DOHH2 (cell line): ENCODE measurements around the gene C2CD3.

Experiments
- H3F3A ChIP-seq: fragments of 200-600 bp; sonication (generic), shearing (Covaris generic); 2 replicates; pipeline ENCODE4 v1.6.0; 2016; ENCODE audit warnings: antibody characterized with exemption, mild to moderate bottlenecking; ENCODE audit not compliant: control insufficient read depth, insufficient read depth
- H3K27ac ChIP-seq: fragments of 200-600 bp; sonication (generic); 2 replicates; pipeline ENCODE4 v1.5.1; 2014; ENCODE audit warnings: low read depth, mild to moderate bottlenecking, low read length, moderate library complexity
- H3K27me3 ChIP-seq: fragments of 200-600 bp; sonication (generic); 2 replicates; pipeline ENCODE4 v1.6.1; 2014; ENCODE audit warnings: mild to moderate bottlenecking, low read length, mixed read lengths; ENCODE audit not compliant: control insufficient read depth
- H3K36me3 ChIP-seq: fragments of 200-600 bp; sonication (generic); 2 replicates; pipeline ENCODE4 v1.6.1; 2014; ENCODE audit warnings: mild to moderate bottlenecking, low read length, moderate library complexity, mixed read lengths; ENCODE audit not compliant: control insufficient read depth
- H3K4me1 ChIP-seq: fragments of 200-600 bp; sonication (generic); 2 replicates; pipeline ENCODE4 v1.6.1; 2014; ENCODE audit warnings: mild to moderate bottlenecking, low read length, mixed read lengths; ENCODE audit not compliant: control insufficient read depth
- H3K4me2 ChIP-seq: fragments of 200-600 bp; sonication (generic); 2 replicates; pipeline ENCODE4 v1.6.0; 2014; ENCODE audit warnings: mild to moderate bottlenecking, low read length, moderate library complexity
- H3K4me3 ChIP-seq: fragments of 200-600 bp; sonication (generic); 2 replicates; pipeline ENCODE4 v1.5.1; 2014; ENCODE audit warnings: mild to moderate bottlenecking, low read length, mixed read lengths
- H3K79me2 ChIP-seq: fragments of 200-600 bp; sonication (generic); 2 replicates; pipeline ENCODE4 v1.6.1; 2014; ENCODE audit warnings: mild to moderate bottlenecking, low read length, mixed read lengths; ENCODE audit not compliant: control insufficient read depth
- H3K9me2 ChIP-seq: fragments of 200-600 bp; sonication (generic); replicated peaks from 2 replicates; pipeline ENCODE4 v1.6.1; 2014; ENCODE audit warnings: mild to moderate bottlenecking, low read length, mixed read lengths; ENCODE audit not compliant: control insufficient read depth
- H3K9me3 ChIP-seq: fragments of 200-600 bp; sonication (generic); 2 replicates; pipeline ENCODE4 v1.6.1; 2014; ENCODE audit warnings: antibody characterized with exemption, low read length, mixed read lengths; ENCODE audit not compliant: control insufficient read depth, insufficient read depth
- H4K20me1 ChIP-seq: fragments of 200-600 bp; sonication (generic); 2 replicates; pipeline ENCODE4 v1.6.0; 2014; ENCODE audit warnings: low read depth, mild to moderate bottlenecking, antibody characterized with exemption, low read length, moderate library complexity; ENCODE audit not compliant: control insufficient read depth, insufficient read depth
- EZH2phosphoT487 ChIP-seq: fragments of 200-600 bp; sonication (generic); IDR thresholded peaks from 2 replicates; pipeline ENCODE4 v1.6.1; 2017; ENCODE audit warnings: borderline replicate concordance, mild to moderate bottlenecking, antibody characterized with exemption, low read length, moderate library complexity, mixed read lengths
- TF ChIP-seq, protein P1 (sequence below): fragments of 200-600 bp; sonication (generic); IDR thresholded peaks from one replicate; pipeline ENCODE4 v1.5.1; 2014; ENCODE audit warnings: antibody characterized with exemption, mild to moderate bottlenecking, low read depth, low read length; ENCODE audit not compliant: poor library complexity, severe bottlenecking

The C2CD3 gene

DNA sequence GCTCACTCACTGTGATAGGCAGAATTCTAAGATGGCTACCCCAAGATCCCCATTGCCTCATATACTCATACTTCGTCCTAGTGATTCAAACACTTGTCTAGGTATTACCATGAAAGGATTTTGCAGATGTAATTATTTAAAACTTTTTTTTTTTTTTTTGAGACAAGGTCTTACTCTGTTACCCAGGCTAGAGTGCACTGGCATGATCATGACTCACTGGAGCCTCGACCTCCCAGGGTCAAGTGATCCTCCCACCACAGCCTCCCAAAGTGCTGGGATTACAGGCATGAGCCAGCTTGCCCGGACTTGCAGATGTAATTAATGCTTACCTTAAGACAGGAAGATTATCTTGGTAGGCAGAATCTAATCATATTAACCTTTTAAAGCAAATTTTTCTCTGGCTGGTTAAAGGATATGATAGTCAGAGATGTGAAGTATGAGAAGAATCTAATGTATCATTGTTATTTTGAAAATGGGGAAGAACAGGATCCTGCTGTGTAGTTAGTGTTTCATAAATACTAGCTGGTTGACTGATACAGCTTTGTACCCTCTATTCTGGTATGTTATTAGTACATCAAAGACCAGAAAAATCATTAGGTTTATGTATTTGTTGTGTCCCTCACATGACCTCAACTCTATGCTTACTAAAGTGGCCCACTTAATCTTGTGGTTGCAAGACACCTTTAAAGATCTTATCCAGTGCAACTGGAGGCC lies 35.5 kb downstream of the C2CD3 start:
- Histone ChIP-seq H3K4me3 (no peak overlapping the region), H3K36me3 (peaks cover 71% of the 10 kb centered on the region), H3K79me2 (no peaks in the 10 kb centered on the region), H3K27me3 (no peaks in the 10 kb centered on the region), H3F3A (no peaks in the 10 kb centered on the region), H4K20me1 (no peaks in the 10 kb centered on the region), H3K4me1 (no peaks in the 10 kb centered on the region), H3K9me2 (no peaks in the 10 kb centered on the region), H3K27ac (no peak overlapping the region), H3K4me2 (no peak overlapping the region), H3K9me3 (no peaks in the 10 kb centered on the region)
- TF ChIP-seq, protein P1, sequence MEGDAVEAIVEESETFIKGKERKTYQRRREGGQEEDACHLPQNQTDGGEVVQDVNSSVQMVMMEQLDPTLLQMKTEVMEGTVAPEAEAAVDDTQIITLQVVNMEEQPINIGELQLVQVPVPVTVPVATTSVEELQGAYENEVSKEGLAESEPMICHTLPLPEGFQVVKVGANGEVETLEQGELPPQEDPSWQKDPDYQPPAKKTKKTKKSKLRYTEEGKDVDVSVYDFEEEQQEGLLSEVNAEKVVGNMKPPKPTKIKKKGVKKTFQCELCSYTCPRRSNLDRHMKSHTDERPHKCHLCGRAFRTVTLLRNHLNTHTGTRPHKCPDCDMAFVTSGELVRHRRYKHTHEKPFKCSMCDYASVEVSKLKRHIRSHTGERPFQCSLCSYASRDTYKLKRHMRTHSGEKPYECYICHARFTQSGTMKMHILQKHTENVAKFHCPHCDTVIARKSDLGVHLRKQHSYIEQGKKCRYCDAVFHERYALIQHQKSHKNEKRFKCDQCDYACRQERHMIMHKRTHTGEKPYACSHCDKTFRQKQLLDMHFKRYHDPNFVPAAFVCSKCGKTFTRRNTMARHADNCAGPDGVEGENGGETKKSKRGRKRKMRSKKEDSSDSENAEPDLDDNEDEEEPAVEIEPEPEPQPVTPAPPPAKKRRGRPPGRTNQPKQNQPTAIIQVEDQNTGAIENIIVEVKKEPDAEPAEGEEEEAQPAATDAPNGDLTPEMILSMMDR = no peak
- TF ChIP-seq EZH2phosphoT487 = no peak

DNA sequence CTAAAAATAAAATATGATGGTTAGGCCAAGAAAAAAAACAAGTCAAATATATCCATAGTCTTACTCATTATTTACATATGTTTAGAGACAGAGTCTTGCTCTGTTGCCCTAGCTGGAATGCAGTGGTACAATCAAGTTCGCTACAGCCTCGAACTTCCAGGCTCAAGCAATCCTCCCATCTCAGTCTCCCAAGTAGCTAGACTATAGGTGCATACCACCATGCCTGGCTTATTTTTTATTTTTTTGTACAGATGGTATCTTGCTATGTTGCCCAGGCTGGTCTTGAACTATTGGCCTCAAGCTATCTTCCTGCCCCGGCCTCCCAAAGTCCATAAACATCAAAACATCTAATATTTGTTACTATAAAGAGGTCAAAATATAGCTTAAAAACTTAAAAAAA lies 36.1 kb downstream of the C2CD3 start:
- H3K27ac ChIP-seq = no peak overlapping the region
- H3K9me3 ChIP-seq = no peaks in the 10 kb centered on the region
- H3K9me2 ChIP-seq = no peaks in the 10 kb centered on the region
- H3K4me1 ChIP-seq = no peaks in the 10 kb centered on the region
- H3K27me3 ChIP-seq = no peaks in the 10 kb centered on the region
- H3K36me3 ChIP-seq = peaks cover 70% of the 10 kb centered on the region
- H3K4me2 ChIP-seq = no peak overlapping the region
- H3K4me3 ChIP-seq = no peak overlapping the region
- TF ChIP-seq, protein P1 = no peak
- TF ChIP-seq EZH2phosphoT487 = no peak
- H3K79me2 ChIP-seq = no peaks in the 10 kb centered on the region
- H3F3A ChIP-seq = no peaks in the 10 kb centered on the region
- H4K20me1 ChIP-seq = no peaks in the 10 kb centered on the region

DNA sequence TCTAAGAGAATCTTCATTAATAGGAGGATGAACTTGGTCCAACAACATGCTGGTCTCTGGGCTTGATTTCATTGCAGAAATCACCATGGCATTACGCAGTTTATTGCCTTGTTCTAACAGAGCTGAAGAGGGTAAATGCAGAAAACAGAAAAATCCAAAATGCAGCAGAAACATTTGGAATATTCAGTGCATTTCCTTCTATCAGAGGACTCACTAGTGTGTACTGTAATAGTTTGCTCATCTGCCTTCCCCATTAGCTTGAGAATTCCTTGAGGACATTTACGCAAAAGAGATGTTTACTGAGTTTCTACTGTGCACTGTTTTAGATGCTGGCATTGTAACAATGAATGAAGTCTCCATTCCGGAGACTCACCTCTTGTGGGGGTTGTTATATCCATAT lies 37.4 kb downstream of the C2CD3 start:
- Histone ChIP-seq H3K4me1 (no peaks in the 10 kb centered on the region), H3K4me2 (no peak overlapping the region), H3K27ac (no peak overlapping the region), H3K9me2 (no peaks in the 10 kb centered on the region), H3K79me2 (no peaks in the 10 kb centered on the region), H3F3A (no peaks in the 10 kb centered on the region), H3K9me3 (no peaks in the 10 kb centered on the region), H3K4me3 (no peak overlapping the region), H3K27me3 (no peaks in the 10 kb centered on the region), H4K20me1 (no peaks in the 10 kb centered on the region), H3K36me3 (peaks cover 58% of the 10 kb centered on the region)
- no peak for TF ChIP-seq EZH2phosphoT487
- TF ChIP-seq, protein P1 = no peak
